ENCODE data around the gene CSNK1A1L. TPM values are rescaled to one million over a fixed set of nuclear protein-coding genes. Genes with fewer than 3 reads are reported as not detected.

CSNK1A1L gene
- not detected for total RNA-seq

GRCh38 chr13:37105251-37105714, at the start of gene CSNK1A1L:
Gene CSNK1A1L (minus strand): TSS chr13:37105664. CDS start chr13:37105256, 408 bp downstream.
- Histone ChIP-seq H3K27me3 (replicated peaks; ENCODE audit: insufficient read depth) (no peaks in the 10 kb centered on the region), H3K36me3 (no peaks in the 10 kb centered on the region), H3K9me3 (no peaks in the 10 kb centered on the region), H3K4me3 (no peak within 1 kb of the TSS), H3K4me1 (ENCODE audit: control insufficient read depth in 1 of 2, low read depth in 2 of 2) (peaks cover 0 to 5% of the 10 kb centered on the region in 2 donors), H3K27ac (no peak within 1 kb of the TSS)
- no peak for TF ChIP-seq CTCF (IDR thresholded peaks at IDR 0.05)
- DNase-seq (ENCODE audit: low spot score) (no peak), ATAC-seq (ENCODE audit: insufficient number of reproducible peaks, low FRiP score, low read depth) (no peak)

- Histone ChIP-seq H3K27ac (no peak overlapping the region), H3K4me3 (no peak overlapping the region), H3K36me3 (no peaks in the 10 kb centered on the region), H3K4me1 (ENCODE audit: control insufficient read depth in 1 of 2, low read depth in 2 of 2) (no peaks in the 10 kb centered on the region), H3K27me3 (replicated peaks; ENCODE audit: insufficient read depth) (no peaks in the 10 kb centered on the region), H3K9me3 (no peaks in the 10 kb centered on the region)
- ATAC-seq (ENCODE audit: insufficient number of reproducible peaks, low FRiP score, low read depth) (no peak), DNase-seq (ENCODE audit: low spot score) (no peak)
- TF ChIP-seq CTCF (IDR thresholded peaks at IDR 0.05): no peak
These were observed 43.9 kb upstream of the CSNK1A1L start for GRCh38 chr13:37149380-37149779.

GRCh38 chr13:37148501-37148900, 43.0 kb upstream of the CSNK1A1L start:
- Histone ChIP-seq H3K36me3 (no peaks in the 10 kb centered on the region), H3K27me3 (replicated peaks; ENCODE audit: insufficient read depth) (no peaks in the 10 kb centered on the region), H3K4me3 (no peak overlapping the region), H3K4me1 (ENCODE audit: control insufficient read depth in 1 of 2, low read depth in 2 of 2) (no peaks in the 10 kb centered on the region), H3K27ac (no peak overlapping the region), H3K9me3 (no peaks in the 10 kb centered on the region)
- ATAC-seq (ENCODE audit: insufficient number of reproducible peaks, low FRiP score, low read depth) (no peak), DNase-seq (ENCODE audit: low spot score) (no peak)
- TF ChIP-seq CTCF (IDR thresholded peaks at IDR 0.05): no peak

- Histone ChIP-seq H3K36me3 (no peaks in the 10 kb centered on the region), H3K4me1 (ENCODE audit: control insufficient read depth in 1 of 2, low read depth in 2 of 2) (no peaks in the 10 kb centered on the region), H3K4me3 (no peak overlapping the region), H3K9me3 (no peaks in the 10 kb centered on the region), H3K27ac (no peak overlapping the region), H3K27me3 (replicated peaks; ENCODE audit: insufficient read depth) (no peaks in the 10 kb centered on the region)
- ATAC-seq (ENCODE audit: insufficient number of reproducible peaks, low FRiP score, low read depth) (no peak), DNase-seq (ENCODE audit: low spot score) (no peak)
- no peak for TF ChIP-seq CTCF (IDR thresholded peaks at IDR 0.05)
These were observed 39.2 kb upstream of the CSNK1A1L start for GRCh38 chr13:37144661-37145060.

- Histone ChIP-seq H3K27ac (no peak overlapping the region), H3K4me3 (no peak overlapping the region), H3K4me1 (ENCODE audit: control insufficient read depth in 1 of 2, low read depth in 2 of 2) (no peaks in the 10 kb centered on the region), H3K27me3 (replicated peaks; ENCODE audit: insufficient read depth) (no peaks in the 10 kb centered on the region), H3K9me3 (no peaks in the 10 kb centered on the region), H3K36me3 (no peaks in the 10 kb centered on the region)
- ATAC-seq (ENCODE audit: insufficient number of reproducible peaks, low FRiP score, low read depth): no peak
- no peak for TF ChIP-seq CTCF (IDR thresholded peaks at IDR 0.05)
- DNase-seq (ENCODE audit: low spot score): no peak
These were observed 38.4 kb upstream of the CSNK1A1L start for GRCh38 chr13:37143911-37144310.
